ENCODE measurements around the gene ZNF410. TPM values are rescaled to one million over a fixed set of nuclear protein-coding genes. Genes with fewer than 3 reads are reported as not detected.
A peak's percentile ranks its signal among the peaks of the same experiment; 100 is the strongest.

Gene ZNF410
- total RNA-seq, 1 experiment from 2014 or later = 46.8 TPM

DNA sequence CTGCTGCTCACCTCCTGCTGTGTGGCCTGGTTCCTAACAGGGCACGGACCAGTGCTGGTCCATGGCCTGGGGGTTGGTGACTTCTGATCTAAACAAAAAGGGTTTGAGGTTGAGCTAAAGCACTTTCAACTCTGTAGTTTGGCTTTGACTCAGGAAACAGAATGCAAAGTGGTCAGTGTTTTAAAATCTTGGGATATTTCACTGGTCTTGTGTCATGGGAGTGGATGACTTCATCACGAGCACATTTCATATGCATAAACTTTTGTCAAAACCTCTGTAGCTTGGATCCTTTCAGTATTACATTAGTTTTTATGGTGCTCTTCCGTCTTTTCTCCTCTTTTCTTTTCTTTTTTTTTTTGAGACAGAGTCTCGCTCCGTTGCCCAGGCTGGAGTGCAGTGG lies 37.7 kb downstream of the ZNF410 start:
- CTCF ChIA-PET = no interaction called here
- no peak for ATAC-seq

DNA sequence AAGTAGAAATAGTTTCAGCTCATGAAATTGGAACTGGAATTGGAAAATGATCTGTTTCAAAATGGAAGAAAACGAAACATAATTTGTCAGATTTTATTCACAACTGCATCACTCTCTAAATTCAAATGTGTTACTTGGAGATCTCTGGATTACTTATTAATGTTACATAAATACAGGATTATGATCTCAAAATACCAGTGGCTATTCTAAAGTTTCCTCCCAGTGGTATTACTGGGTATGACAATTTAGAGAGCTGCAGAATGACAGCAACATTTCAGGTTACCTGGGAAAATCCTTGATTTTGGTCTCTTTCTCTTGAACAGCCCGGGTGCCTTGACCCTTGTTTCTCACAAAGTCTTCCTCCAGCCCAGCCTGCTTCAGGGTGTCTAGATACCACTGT lies 49.0 kb downstream of the ZNF410 start:
- intact Hi-C loops (cut with micrococcal nuclease) = loop anchor here (1.0 kb wide), 1 partner anchor 103 kb away; no protein-coding TSS in a partner anchor
- H3K79me2 ChIP-seq (ENCODE audit: low read length) = no peaks in the 10 kb centered on the region
- no peak overlapping the region for H3K4me2 ChIP-seq (ENCODE audit: low read length)
- H3K9me2 ChIP-seq (replicated peaks; ENCODE audit: low read length) = no peaks in the 10 kb centered on the region
- H4K20me1 ChIP-seq (ENCODE audit: low read length) = no peaks in the 10 kb centered on the region
- H3K4me1 ChIP-seq (ENCODE audit: insufficient read depth, low read length) = no peaks in the 10 kb centered on the region
- ATAC-seq = peak; percentile 53
- peak; percentile 63 for DNase-seq
- no peak overlapping the region for H3K9ac ChIP-seq (ENCODE audit: low read length)
- no peaks in the 10 kb centered on the region for H3K9me3 ChIP-seq (ENCODE audit: low read length)
- CTCF ChIA-PET = interaction anchor here (0.5 to 1.0 kb wide), 2 partner anchors 195 to 323 kb away, joined by 3 read pairs; no protein-coding TSS in a partner anchor
- no peak overlapping the region for H2AFZ ChIP-seq (ENCODE audit: low read length)
- no peak overlapping the region for H3K4me3 ChIP-seq (ENCODE audit: low read length)
- TF ChIP-seq EZH2 (IDR thresholded peaks at IDR 0.05; ENCODE audit: low read length, unreplicated experiment) = no peak
- TF ChIP-seq, protein P1, sequence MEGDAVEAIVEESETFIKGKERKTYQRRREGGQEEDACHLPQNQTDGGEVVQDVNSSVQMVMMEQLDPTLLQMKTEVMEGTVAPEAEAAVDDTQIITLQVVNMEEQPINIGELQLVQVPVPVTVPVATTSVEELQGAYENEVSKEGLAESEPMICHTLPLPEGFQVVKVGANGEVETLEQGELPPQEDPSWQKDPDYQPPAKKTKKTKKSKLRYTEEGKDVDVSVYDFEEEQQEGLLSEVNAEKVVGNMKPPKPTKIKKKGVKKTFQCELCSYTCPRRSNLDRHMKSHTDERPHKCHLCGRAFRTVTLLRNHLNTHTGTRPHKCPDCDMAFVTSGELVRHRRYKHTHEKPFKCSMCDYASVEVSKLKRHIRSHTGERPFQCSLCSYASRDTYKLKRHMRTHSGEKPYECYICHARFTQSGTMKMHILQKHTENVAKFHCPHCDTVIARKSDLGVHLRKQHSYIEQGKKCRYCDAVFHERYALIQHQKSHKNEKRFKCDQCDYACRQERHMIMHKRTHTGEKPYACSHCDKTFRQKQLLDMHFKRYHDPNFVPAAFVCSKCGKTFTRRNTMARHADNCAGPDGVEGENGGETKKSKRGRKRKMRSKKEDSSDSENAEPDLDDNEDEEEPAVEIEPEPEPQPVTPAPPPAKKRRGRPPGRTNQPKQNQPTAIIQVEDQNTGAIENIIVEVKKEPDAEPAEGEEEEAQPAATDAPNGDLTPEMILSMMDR (conservative IDR thresholded peaks at IDR 0.05; ENCODE audit: low read depth, low read length) = peak; percentile 56; the same call in 1 of the 2 replicates
- H3K36me3 ChIP-seq (ENCODE audit: low read depth, low read length) = peaks cover 28% of the 10 kb centered on the region
- H3F3A ChIP-seq (ENCODE audit: low read length, unreplicated experiment) = no peaks in the 10 kb centered on the region
- BruUV-seq (replicated peaks) = no TSS peak
- POLR2A ChIA-PET (ENCODE audit: unreplicated experiment) = no interaction called here
- no peak overlapping the region for H3K27ac ChIP-seq (ENCODE audit: low read length)
- no peaks in the 10 kb centered on the region for H3K27me3 ChIP-seq (ENCODE audit: low read length)

More for the DNA sequence above, 37.7 kb downstream of the ZNF410 start:
- Histone ChIP-seq H2AFZ (ENCODE audit: low read length) (no peak overlapping the region), H3K9me2 (replicated peaks; ENCODE audit: low read length) (no peaks in the 10 kb centered on the region), H3K9me3 (ENCODE audit: low read length) (no peaks in the 10 kb centered on the region), H3K27ac (ENCODE audit: low read length) (no peak overlapping the region), H3F3A (ENCODE audit: low read length, unreplicated experiment) (peaks cover 7% of the 10 kb centered on the region), H3K27me3 (ENCODE audit: low read length) (no peaks in the 10 kb centered on the region), H3K36me3 (ENCODE audit: low read depth, low read length) (peaks cover 58% of the 10 kb centered on the region), H4K20me1 (ENCODE audit: low read length) (no peaks in the 10 kb centered on the region), H3K4me3 (ENCODE audit: low read length) (no peak overlapping the region), H3K4me1 (ENCODE audit: insufficient read depth, low read length) (no peaks in the 10 kb centered on the region), H3K79me2 (ENCODE audit: low read length) (no peaks in the 10 kb centered on the region), H3K4me2 (ENCODE audit: low read length) (no peak overlapping the region), H3K9ac (ENCODE audit: low read length) (no peak overlapping the region)
- no TSS peak for BruUV-seq (replicated peaks)
- DNase-seq = no peak
- TF ChIP-seq, protein P1 (conservative IDR thresholded peaks at IDR 0.05; ENCODE audit: low read depth, low read length) = no peak
- TF ChIP-seq EZH2 (IDR thresholded peaks at IDR 0.05; ENCODE audit: low read length, unreplicated experiment) (no peak), EZH2phosphoT487 (IDR thresholded peaks at IDR 0.05; ENCODE audit: borderline replicate concordance, low read length) (no peak)
- POLR2A ChIA-PET (ENCODE audit: unreplicated experiment) = interaction anchor here (0.7 kb wide), 1 partner anchor 200 kb away, joined by 9 read pairs; no protein-coding TSS in a partner anchor
- intact Hi-C loops (cut with micrococcal nuclease) = no loop called here

- Histone ChIP-seq H4K20me1 (ENCODE audit: low read length) (no peaks in the 10 kb centered on the region), H3K79me2 (ENCODE audit: low read length) (no peaks in the 10 kb centered on the region), H3K9me2 (replicated peaks; ENCODE audit: low read length) (no peaks in the 10 kb centered on the region), H3K4me1 (ENCODE audit: insufficient read depth, low read length) (no peaks in the 10 kb centered on the region), H2AFZ (ENCODE audit: low read length) (no peak overlapping the region), H3K27me3 (ENCODE audit: low read length) (no peaks in the 10 kb centered on the region), H3K4me2 (ENCODE audit: low read length) (no peak overlapping the region), H3K9me3 (ENCODE audit: low read length) (no peaks in the 10 kb centered on the region), H3K36me3 (ENCODE audit: low read depth, low read length) (peaks cover 26% of the 10 kb centered on the region), H3K4me3 (ENCODE audit: low read length) (no peak overlapping the region), H3F3A (ENCODE audit: low read length, unreplicated experiment) (no peaks in the 10 kb centered on the region), H3K9ac (ENCODE audit: low read length) (no peak overlapping the region), H3K27ac (ENCODE audit: low read length) (no peak overlapping the region)
- BruUV-seq (replicated peaks) = no TSS peak
- ATAC-seq (no peak), DNase-seq (no peak)
- intact Hi-C loops (cut with micrococcal nuclease) = no loop called here
- ChIA-PET POLR2A (ENCODE audit: unreplicated experiment) (no interaction called here), CTCF (interaction anchor here (0.6 kb wide), 1 partner anchor 13 kb away, joined by 3 read pairs; the partner anchor contains the start of genes COQ6 and FAM161B)
- TF ChIP-seq, protein P1 (conservative IDR thresholded peaks at IDR 0.05; ENCODE audit: low read depth, low read length) = no peak
- TF ChIP-seq EZH2 (IDR thresholded peaks at IDR 0.05; ENCODE audit: low read length, unreplicated experiment) = no peak
- no peak for TF ChIP-seq EZH2phosphoT487 (IDR thresholded peaks at IDR 0.05; ENCODE audit: borderline replicate concordance, low read length)
Measured at GRCh38 chr14:73936548-73936947, 49.9 kb downstream of the ZNF410 start.

Measured in PC-3 (cell line).